Embryonic facial prominence (tissue), 1 donor: ENCODE data around the gene NAXD.
"Not testable (repeated sequence)": the region's sequence is repeated elsewhere in the genome, so short reads cannot be mapped to it uniquely, and the experiment has no call there.

Experiments used
- DNase-seq: peaks from one replicate; pipeline ENCODE4 v3.0.0-alpha.2; 2016; ENCODE audit errors: extremely low spot score

Gene NAXD

GRCh38 chr13:110643768-110644421 lies 28.6 kb downstream of the NAXD start:
- no peak for DNase-seq

- DNase-seq: peak; percentile 20
Measured at GRCh38 chr13:110644892-110645521, 29.7 kb downstream of the NAXD start.

GRCh38 chr13:110645750-110646149 lies 30.4 kb downstream of the NAXD start:
- DNase-seq: no peak

DNA sequence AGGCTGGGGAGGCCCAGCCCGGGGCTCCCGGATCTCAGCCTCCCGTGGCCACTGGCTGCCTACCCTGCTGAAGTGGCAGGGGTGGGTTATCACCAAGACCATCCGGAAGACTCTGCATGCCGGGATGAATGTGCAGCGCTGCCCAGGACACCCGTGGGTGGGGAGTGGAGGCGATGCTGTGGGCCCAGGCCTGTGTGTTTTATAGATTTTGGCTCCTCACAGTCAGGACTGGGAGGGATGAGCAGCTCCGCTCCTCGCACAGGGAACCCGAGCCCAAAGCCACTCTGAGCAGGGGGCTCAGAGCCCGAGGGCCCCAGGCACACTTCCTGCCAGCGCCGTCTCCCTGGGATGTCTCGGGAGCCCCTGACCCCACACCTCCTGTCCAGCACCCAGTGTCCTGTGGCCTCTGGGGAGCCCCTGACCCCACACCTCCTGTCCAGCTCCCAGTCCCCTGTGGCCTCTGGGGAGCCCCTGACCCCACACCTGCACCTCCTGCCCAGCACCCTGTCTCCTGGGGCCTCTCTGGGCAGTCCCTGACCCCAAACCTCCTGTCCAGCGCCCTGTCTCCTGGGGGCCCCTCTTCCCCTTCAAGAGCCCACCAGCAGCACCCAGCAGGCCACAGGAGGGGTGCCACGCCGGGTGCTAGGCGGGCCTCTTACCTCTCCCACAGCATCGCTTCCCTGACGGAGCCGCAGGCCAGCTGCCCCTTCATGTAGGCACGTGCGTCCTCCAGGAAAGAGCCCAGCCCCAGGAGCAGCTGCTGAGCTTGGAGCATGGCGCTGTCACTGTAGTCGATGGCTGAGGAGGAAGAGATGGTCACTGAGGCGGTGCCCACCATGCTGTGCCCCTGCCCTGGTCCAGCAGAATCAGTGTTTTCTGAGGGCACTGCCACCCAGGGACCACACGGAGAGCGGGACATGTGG lies 31.4 kb downstream of the NAXD start:
- no peak for DNase-seq

DNA sequence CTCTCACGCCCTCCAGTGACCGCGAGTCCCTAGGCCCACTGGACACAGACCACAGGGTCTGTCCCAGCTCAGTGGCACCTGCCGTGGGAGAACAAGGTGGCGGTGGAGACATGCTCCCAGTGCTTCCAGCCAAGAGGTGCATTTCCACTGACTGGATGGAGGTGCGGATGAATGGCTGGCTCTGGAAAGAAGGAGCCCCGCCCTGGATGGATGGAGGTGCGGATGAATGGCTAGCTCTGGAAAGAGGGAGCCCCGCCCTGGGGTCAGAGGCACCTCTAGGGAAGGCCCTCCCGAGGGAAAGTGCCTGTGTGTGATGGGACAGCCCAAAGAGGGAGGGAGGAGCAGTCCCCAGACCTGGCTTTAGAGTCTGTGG lies 32.0 kb downstream of the NAXD start:
- DNase-seq: no peak

GRCh38 chr13:110648146-110648819 lies 32.9 kb downstream of the NAXD start:
- no peak for DNase-seq

- DNase-seq: no peak
Measured at GRCh38 chr13:110648848-110649421, 33.6 kb downstream of the NAXD start.

GRCh38 chr13:110649551-110649950 lies 34.2 kb downstream of the NAXD start:
- DNase-seq: no peak

DNA sequence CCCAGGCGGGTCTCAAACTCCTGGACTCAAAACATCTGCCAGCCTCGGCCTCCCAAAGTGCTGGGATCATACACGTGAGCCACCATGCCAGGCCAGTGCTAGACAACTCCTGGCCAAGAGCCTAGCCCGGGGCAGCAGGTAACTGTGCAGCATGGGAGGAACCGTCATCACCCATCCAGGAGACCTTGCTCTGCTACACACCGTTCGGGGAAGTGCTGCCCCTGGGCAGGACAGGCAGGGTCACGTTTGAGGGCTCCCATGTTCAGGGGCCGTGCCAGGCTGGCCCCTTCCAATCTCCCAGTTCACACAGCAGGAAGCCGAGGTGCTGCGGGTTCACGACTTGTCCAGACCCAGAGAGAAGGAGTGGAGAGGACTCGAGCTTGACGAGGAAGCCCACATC lies 35.1 kb downstream of the NAXD start:
- no peak for DNase-seq

- no peak for DNase-seq
Measured at GRCh38 chr13:110651271-110651670, 35.9 kb downstream of the NAXD start.

DNA sequence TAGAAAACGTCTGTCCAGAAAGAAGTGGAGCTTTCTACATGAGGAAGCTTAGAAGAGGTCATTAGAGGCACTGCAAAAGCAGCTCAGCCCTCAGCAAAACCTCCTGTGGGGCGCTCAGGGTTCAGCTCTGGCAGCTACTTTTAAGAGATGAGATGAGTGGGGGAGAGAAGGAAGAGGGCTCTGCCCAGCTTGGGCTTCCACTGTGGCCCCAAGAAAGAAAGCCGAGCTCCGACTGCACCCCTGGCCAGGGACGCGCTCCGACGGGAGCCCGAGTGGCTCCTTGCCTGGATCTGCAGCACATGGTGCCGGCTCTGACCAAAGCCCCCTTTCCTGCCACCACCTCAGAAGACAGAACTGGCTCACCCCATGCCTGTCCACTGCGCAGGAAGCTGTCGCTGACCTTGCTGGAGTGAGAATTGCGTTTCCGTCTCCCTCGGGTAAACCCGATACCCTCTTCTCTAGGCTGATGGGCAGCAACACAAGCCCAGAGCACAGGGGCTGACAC lies 36.4 kb downstream of the NAXD start:
- DNase-seq: no peak

GRCh38 chr13:110652231-110652730 lies 36.9 kb downstream of the NAXD start:
- no peak for DNase-seq

- no peak for DNase-seq
Measured at GRCh38 chr13:110652764-110653163, 37.4 kb downstream of the NAXD start.

- DNase-seq: no peak
Measured at GRCh38 chr13:110653271-110653670, 37.9 kb downstream of the NAXD start.

DNA sequence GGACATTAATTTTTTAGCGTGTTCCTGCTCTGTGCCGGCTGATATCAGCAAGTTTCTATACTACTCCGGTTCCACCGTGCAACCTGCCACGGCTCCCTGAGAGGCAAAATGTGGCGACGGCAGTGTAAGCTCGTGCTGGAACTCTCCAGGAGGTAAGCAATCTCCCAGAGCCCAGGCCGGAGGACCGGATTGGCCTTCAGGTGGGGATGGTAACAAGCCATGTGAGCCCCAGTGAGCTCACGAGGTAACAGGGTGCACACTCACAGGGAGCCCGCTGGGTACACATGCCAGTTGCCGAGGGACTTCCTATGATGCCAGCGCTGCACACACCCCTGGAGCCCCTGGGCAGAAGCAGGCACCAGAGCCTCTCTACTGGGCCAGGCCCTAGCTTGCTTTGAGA lies 38.5 kb downstream of the NAXD start:
- DNase-seq: no peak

DNA sequence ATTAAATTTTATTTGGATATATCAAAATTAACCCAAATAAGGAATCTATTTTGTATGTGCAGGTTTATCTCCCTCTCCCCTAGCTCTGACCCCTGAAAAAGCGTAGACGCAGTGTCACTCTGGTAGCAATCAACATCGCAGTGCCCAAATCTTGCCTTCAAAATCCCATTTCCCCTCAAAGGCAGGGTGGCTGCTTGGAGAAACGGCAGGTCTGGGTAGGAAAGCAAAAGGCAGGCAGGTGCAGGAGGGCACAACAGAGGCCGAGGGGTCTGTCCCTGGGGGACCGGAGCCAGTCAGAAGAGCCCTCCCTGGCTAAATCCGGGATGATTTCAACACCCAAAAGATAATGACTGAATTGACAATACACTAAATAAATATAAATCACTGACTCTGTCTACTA lies 41.9 kb downstream of the NAXD start:
- DNase-seq: no peak

DNA sequence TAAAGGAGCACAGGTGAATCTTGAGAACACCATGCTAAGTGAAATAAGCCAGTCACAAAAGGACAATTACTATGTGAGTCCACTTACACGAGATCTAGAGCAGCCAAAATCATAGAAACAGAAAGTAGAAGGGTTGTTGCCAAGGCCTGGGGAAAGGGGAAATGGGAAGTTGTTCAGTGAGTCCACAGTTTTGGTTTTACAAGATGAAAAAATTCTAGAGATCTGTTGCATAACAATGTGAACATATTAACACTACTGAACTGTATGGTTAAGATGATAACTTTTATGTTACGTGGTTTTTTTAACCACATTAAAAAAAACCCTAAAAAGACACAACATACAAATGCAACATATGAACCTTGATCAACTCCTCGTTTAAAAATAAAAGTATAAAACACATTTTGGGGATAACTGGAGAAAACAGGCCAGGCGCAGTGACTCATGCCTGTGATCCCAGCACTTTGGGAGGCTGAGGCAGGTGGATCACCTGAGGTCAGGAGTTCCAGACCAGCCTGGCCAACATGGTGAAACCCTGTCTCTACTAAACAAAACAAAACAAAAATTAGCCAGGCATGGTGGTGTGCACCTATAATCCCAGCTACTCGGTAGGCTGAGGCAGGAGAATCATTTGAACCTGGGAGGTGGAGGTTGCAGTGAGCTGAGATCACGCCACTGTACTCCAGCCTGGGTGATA lies 43.0 kb downstream of the NAXD start:
- DNase-seq: not testable (repeated sequence)

DNA sequence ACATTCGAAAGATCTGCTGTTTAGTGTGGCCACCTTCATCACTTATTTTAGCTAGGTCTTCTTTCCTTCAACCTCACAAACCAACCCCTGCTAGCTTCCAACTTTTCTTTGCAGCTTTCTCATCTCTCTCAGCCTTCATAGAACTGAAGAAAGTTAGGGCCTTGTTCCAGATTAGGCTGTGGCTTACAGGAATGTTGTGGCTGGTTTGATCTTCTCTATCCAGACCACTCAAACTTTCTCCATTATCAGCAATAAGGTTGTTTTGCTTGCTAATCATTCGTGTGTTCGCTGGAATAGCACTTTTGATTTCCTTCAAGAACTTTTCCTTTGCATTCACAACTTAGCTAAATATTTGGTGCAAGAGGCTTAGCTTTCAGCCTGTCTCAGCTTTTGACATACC lies 45.9 kb downstream of the NAXD start:
- DNase-seq: no peak

GRCh38 chr13:110662091-110662490 lies 46.7 kb downstream of the NAXD start:
- DNase-seq: no peak

GRCh38 chr13:110662777-110663443 lies 47.6 kb downstream of the NAXD start:
- no peak for DNase-seq
